HG03060 (cell line): Measurements from ENCODE around the gene TSPY2.
"Not testable (repeated sequence)": the region's sequence is repeated elsewhere in the genome, so short reads cannot be mapped to it uniquely, and the experiment has no call there.

Experiments
- ATAC-seq: cut with Tn5 transposase; IDR thresholded peaks from one replicate; pipeline ENCODE4 v1.9.1; 2021; ENCODE audit warnings: low read depth, moderate number of reproducible peaks; ENCODE audit not compliant: unreplicated experiment

The TSPY2 gene

GRCh38 chrY:6245923-6246322 lies at the start of gene TSPY2:
Gene TSPY2 (plus strand): TSS chrY:6246223. CDS start chrY:6246269, 46 bp downstream.
- ATAC-seq, result not testable (repeated sequence)

DNA sequence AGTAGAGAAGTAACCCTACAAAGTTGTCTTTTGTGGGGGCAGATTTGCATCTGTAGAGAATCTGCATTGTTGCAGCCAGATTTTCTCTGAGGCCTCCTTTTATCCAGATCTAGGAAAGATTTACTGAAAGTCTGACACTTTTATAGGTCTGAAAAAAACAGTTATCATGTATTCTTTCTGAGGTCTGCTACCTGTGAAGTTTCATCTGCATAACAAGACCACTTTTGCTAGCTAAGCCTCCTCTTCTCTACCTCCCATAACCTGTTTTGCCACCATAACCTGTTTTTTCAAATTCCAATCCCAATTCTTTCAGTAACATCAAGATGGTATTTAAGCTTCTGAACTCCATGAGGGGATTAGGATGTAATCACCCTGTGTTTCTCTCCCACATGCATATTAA lies 36.5 kb upstream of the TSPY2 start:
- not testable (repeated sequence) for ATAC-seq

- ATAC-seq, result not testable (repeated sequence)
These were observed 29.0 kb upstream of the TSPY2 start for GRCh38 chrY:6217045-6217444.

DNA sequence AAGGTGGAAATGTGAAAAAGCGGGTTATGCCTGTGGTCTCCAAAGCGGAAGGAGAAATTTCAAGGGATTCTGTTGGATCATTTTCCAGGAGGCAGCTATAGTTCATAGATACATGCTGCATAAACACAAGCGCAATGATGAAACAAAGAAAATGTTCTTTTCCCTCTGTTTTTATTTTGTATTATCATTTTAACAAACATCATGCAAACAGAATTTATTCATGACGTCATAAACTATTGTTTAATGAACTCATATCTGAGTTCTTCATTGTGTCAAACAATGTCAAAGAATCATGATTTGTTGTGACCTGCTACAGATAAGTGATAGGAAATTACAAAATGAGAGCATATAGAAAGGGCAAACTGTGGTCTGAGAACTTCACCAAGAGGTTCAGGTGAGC lies 23.8 kb downstream of the TSPY2 start:
- ATAC-seq, result not testable (repeated sequence)
